WTC11 (cell line): ENCODE data around the gene UBAP2. TPM values are rescaled to one million over a fixed set of nuclear protein-coding genes. Genes with fewer than 3 reads are reported as not detected.

Source experiments
- ATAC-seq: fragments of 200-7000 bp; cut with Tn5 transposase; 2 replicates; pipeline ENCODE4 v1.10.0; 2021; ENCODE audit warnings: mild to moderate bottlenecking, moderate library complexity
- CTCF ChIA-PET: fragments of 300-600 bp; sonication (Branson Sonifier 250); formaldehyde crosslinking; loops from one replicate; lab custom pipeline; 2021; ENCODE audit warnings: antibody characterized with exemption; lab: Charles Lee
- POLR2A ChIA-PET: fragments of 350-600 bp; sonication (Branson Sonifier 250); formaldehyde crosslinking; loops from one replicate; lab custom pipeline; 2021; ENCODE audit warnings: antibody characterized with exemption; lab: Charles Lee
- DNase-seq: peaks from one replicate; pipeline ENCODE4 v3.0.0; 2021; ENCODE audit warnings: low spot score
- H3K27ac Mint-ChIP-seq: 2 replicates; pipeline ENCODE4 v1.8.0; 2021; ENCODE audit warnings: mixed read lengths
- H3K27me3 Mint-ChIP-seq: 2 replicates; pipeline ENCODE4 v1.8.0; 2021; ENCODE audit warnings: low read depth, mild to moderate bottlenecking, moderate library complexity, mixed read lengths
- H3K36me3 Mint-ChIP-seq: 2 replicates; pipeline ENCODE4 v1.8.0; 2021; ENCODE audit warnings: mixed read lengths
- H3K4me1 Mint-ChIP-seq: 2 replicates; pipeline ENCODE4 v1.8.0; 2022; ENCODE audit warnings: mixed read lengths
- H3K4me3 Mint-ChIP-seq: 2 replicates; pipeline ENCODE4 v1.8.0; 2021; ENCODE audit warnings: mild to moderate bottlenecking, moderate library complexity, mixed read lengths
- H3K9me3 Mint-ChIP-seq: 2 replicates; pipeline ENCODE4 v1.8.0; 2021; ENCODE audit warnings: mixed read lengths
- CDX4 ChIP-seq: fragments of 250-450 bp; sonication (Bioruptor Pico); IDR thresholded peaks from 2 replicates; pipeline ENCODE4 v1.9.0; 2021; ENCODE audit warnings: moderate library complexity, mild to moderate bottlenecking, inconsistent platforms, borderline replicate concordance
- CREM ChIP-seq: sonication (generic); formaldehyde crosslinking; IDR thresholded peaks from 2 replicates; pipeline ENCODE4 v1.8.1; 2022; ENCODE audit warnings: mild to moderate bottlenecking, missing genetic modification reagents, moderate library complexity
- E2F1 ChIP-seq: sonication (generic); formaldehyde crosslinking; IDR thresholded peaks from 2 replicates; pipeline ENCODE4 v1.8.0; 2022; ENCODE audit warnings: mild to moderate bottlenecking, missing genetic modification reagents
- ERG ChIP-seq: fragments of 250-450 bp; sonication (Bioruptor Pico); IDR thresholded peaks from 2 replicates; pipeline ENCODE4 v1.8.0; 2021; ENCODE audit warnings: mild to moderate bottlenecking
- ETV6 ChIP-seq: sonication (generic); formaldehyde crosslinking; IDR thresholded peaks from 2 replicates; pipeline ENCODE4 v1.8.1; 2022; ENCODE audit warnings: mild to moderate bottlenecking, missing genetic modification reagents
- FOXK1 ChIP-seq: sonication (generic); formaldehyde crosslinking; IDR thresholded peaks from 2 replicates; pipeline ENCODE4 v1.8.0; 2022; ENCODE audit warnings: mild to moderate bottlenecking, moderate library complexity, missing genetic modification reagents
- MAX ChIP-seq: sonication (generic); formaldehyde crosslinking; IDR thresholded peaks from 2 replicates; pipeline ENCODE4 v1.8.0; 2022; ENCODE audit warnings: mild to moderate bottlenecking, missing genetic modification reagents
- NFE2L1 ChIP-seq: sonication (generic); formaldehyde crosslinking; IDR thresholded peaks from 2 replicates; pipeline ENCODE4 v1.8.1; 2023; ENCODE audit warnings: missing genetic modification reagents
- PRRX2 ChIP-seq: fragments of 250-450 bp; sonication (Bioruptor Pico); IDR thresholded peaks from 2 replicates; pipeline ENCODE4 v1.8.0; 2021; ENCODE audit warnings: mild to moderate bottlenecking
- RELA ChIP-seq: sonication (generic); formaldehyde crosslinking; IDR thresholded peaks from 2 replicates; pipeline ENCODE4 v1.8.1; 2022; ENCODE audit warnings: missing genetic modification reagents, mild to moderate bottlenecking, borderline replicate concordance
- SMAD4 ChIP-seq: sonication (generic); formaldehyde crosslinking; IDR thresholded peaks from 2 replicates; pipeline ENCODE4 v1.8.0; 2022; ENCODE audit warnings: mild to moderate bottlenecking, missing genetic modification reagents
- SOX15 ChIP-seq: fragments of 250-450 bp; sonication (Bioruptor Pico); IDR thresholded peaks from 2 replicates; pipeline ENCODE4 v1.9.0; 2021; ENCODE audit warnings: mild to moderate bottlenecking
- TEAD1 ChIP-seq: sonication (generic); formaldehyde crosslinking; IDR thresholded peaks from 2 replicates; pipeline ENCODE4 v1.8.0; 2022; ENCODE audit warnings: mild to moderate bottlenecking, missing genetic modification reagents
- USF2 ChIP-seq: sonication (generic); formaldehyde crosslinking; IDR thresholded peaks from 2 replicates; pipeline ENCODE4 v1.8.1; 2023; ENCODE audit warnings: mild to moderate bottlenecking, missing genetic modification reagents, moderate library complexity
- ZBTB21 ChIP-seq: sonication (generic); formaldehyde crosslinking; IDR thresholded peaks from 2 replicates; pipeline ENCODE4 v1.8.1; 2023; ENCODE audit warnings: mild to moderate bottlenecking, missing genetic modification reagents, borderline replicate concordance
- ZNF121 ChIP-seq: sonication (generic); formaldehyde crosslinking; IDR thresholded peaks from 2 replicates; pipeline ENCODE4 v1.8.0; 2023; ENCODE audit warnings: missing genetic modification reagents
- ZNF671 ChIP-seq: fragments of 250-450 bp; sonication (Bioruptor Pico); IDR thresholded peaks from 2 replicates; pipeline ENCODE4 v1.8.0; 2021; ENCODE audit warnings: mild to moderate bottlenecking
- total RNA-seq: library from RNA; stranded (reverse); gene quantifications from 3 replicates; pipeline ENCODE4 v1.2.3, GENCODE V29; 2021
- TF ChIP-seq, protein P1 (sequence below): sonication (generic); formaldehyde crosslinking; IDR thresholded peaks from 2 replicates; pipeline ENCODE4 v1.8.1; 2022; ENCODE audit warnings: mild to moderate bottlenecking, missing genetic modification reagents, moderate library complexity, borderline replicate concordance
- TF ChIP-seq, protein P2 (sequence below): sonication (generic); formaldehyde crosslinking; conservative IDR thresholded peaks from 2 replicates; pipeline ENCODE4 v1.8.1; 2022; ENCODE audit warnings: mild to moderate bottlenecking, missing genetic modification reagents
- TF ChIP-seq, protein P3 (sequence below): sonication (generic); formaldehyde crosslinking; IDR thresholded peaks from 2 replicates; pipeline ENCODE4 v1.8.1; 2023; ENCODE audit warnings: mild to moderate bottlenecking, missing genetic modification reagents, moderate library complexity

The UBAP2 gene
- total RNA-seq, 1 experiment from 2014 or later, result 63.9 TPM

- Mint-ChIP-seq H3K9me3 (no peaks in the 10 kb centered on the region), H3K27me3 (no peaks in the 10 kb centered on the region), H3K4me1 (peaks cover 16% of the 10 kb centered on the region), H3K4me3 (no peak overlapping the region), H3K27ac (peak overlapping the region; percentile 17; the same call in 1 of the 2 replicates), H3K36me3 (peaks cover 19% of the 10 kb centered on the region)
- CTCF ChIA-PET, result interaction anchor here (1.0 to 1.5 kb wide), 2 partner anchors 17 to 165 kb away, joined by 3 to 7 read pairs; no protein-coding TSS in a partner anchor
- POLR2A ChIA-PET, result no interaction called here
- TF ChIP-seq RELA (CRISPR knock-in tag) (no peak), ZBTB21 (CRISPR knock-in tag) (no peak), MAX (CRISPR knock-in tag) (no peak), ERG (CRISPR knock-in tag) (no peak), ZNF121 (CRISPR knock-in tag) (no peak), FOXK1 (no peak), ETV6 (CRISPR knock-in tag) (no peak), NFE2L1 (CRISPR knock-in tag) (no peak), SMAD4 (no peak), E2F1 (CRISPR knock-in tag) (no peak), SOX15 (CRISPR knock-in tag) (no peak), ZNF671 (no peak), USF2 (no peak), PRRX2 (CRISPR knock-in tag) (no peak), CDX4 (CRISPR knock-in tag) (no peak), TEAD1 (CRISPR knock-in tag) (no peak), CREM (no peak)
- TF ChIP-seq, protein P1, sequence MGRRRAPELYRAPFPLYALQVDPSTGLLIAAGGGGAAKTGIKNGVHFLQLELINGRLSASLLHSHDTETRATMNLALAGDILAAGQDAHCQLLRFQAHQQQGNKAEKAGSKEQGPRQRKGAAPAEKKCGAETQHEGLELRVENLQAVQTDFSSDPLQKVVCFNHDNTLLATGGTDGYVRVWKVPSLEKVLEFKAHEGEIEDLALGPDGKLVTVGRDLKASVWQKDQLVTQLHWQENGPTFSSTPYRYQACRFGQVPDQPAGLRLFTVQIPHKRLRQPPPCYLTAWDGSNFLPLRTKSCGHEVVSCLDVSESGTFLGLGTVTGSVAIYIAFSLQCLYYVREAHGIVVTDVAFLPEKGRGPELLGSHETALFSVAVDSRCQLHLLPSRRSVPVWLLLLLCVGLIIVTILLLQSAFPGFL, result no peak
- TF ChIP-seq, protein P2, sequence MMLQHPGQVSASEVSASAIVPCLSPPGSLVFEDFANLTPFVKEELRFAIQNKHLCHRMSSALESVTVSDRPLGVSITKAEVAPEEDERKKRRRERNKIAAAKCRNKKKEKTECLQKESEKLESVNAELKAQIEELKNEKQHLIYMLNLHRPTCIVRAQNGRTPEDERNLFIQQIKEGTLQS (CRISPR knock-in tag), result no peak
- TF ChIP-seq, protein P3, sequence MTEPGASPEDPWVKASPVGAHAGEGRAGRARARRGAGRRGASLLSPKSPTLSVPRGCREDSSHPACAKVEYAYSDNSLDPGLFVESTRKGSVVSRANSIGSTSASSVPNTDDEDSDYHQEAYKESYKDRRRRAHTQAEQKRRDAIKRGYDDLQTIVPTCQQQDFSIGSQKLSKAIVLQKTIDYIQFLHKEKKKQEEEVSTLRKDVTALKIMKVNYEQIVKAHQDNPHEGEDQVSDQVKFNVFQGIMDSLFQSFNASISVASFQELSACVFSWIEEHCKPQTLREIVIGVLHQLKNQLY (CRISPR knock-in tag), result no peak
- no peak for DNase-seq
- ATAC-seq, result no peak
Measured at GRCh38 chr9:33903157-33903780, 145.4 kb downstream of the UBAP2 start.

GRCh38 chr9:33894316-33894715, 154.4 kb downstream of the UBAP2 start:
- no peak for ATAC-seq
- POLR2A ChIA-PET, result interaction anchor here (1.0 kb wide), 1 partner anchor 10 kb away, joined by 3 read pairs; no protein-coding TSS in a partner anchor
- peak; percentile 84; the same call in 1 of the 2 replicates for TF ChIP-seq ZNF121 (CRISPR knock-in tag)
- no peak for TF ChIP-seq ETV6 (CRISPR knock-in tag)
- Mint-ChIP-seq H3K36me3 (peaks cover 14% of the 10 kb centered on the region; the same call in 1 of the 2 replicates), H3K4me1 (no peaks in the 10 kb centered on the region), H3K27me3 (no peaks in the 10 kb centered on the region), H3K27ac (no peak overlapping the region), H3K4me3 (no peak overlapping the region), H3K9me3 (no peaks in the 10 kb centered on the region)
- CTCF ChIA-PET, result interaction anchor here (1.2 kb wide), 1 partner anchor 20 kb away, joined by 3 read pairs; no protein-coding TSS in a partner anchor
- DNase-seq, result no peak
